ENCODE results near the gene ASTN2.

The ASTN2 gene

GRCh38 chr9:117013440-117013995, 401.3 kb downstream of the ASTN2 start:
- H3K4me3 ChIP-seq (ENCODE audit: low read depth, low read length): no peak overlapping the region
- TF ChIP-seq CTCF (IDR thresholded peaks at IDR 0.05; ENCODE audit: low read depth, low read length): no peak

- no peak overlapping the region for H3K4me3 ChIP-seq (ENCODE audit: low read depth, low read length)
- TF ChIP-seq CTCF (IDR thresholded peaks at IDR 0.05; ENCODE audit: low read depth, low read length): no peak
Observed at GRCh38 chr9:117010061-117010460, 404.8 kb downstream of the ASTN2 start.

- H3K4me3 ChIP-seq (ENCODE audit: low read depth, low read length): no peak overlapping the region
Observed at GRCh38 chr9:117008876-117009275, 406.0 kb downstream of the ASTN2 start.

GRCh38 chr9:117008461-117008860, 406.4 kb downstream of the ASTN2 start:
- no peak for TF ChIP-seq CTCF (IDR thresholded peaks at IDR 0.05; ENCODE audit: low read depth, low read length)
- no peak overlapping the region for H3K4me3 ChIP-seq (ENCODE audit: low read depth, low read length)

More at GRCh38 chr9:117008876-117009275, 406.0 kb downstream of the ASTN2 start:
- no peak for TF ChIP-seq CTCF (IDR thresholded peaks at IDR 0.05; ENCODE audit: low read depth, low read length)

- TF ChIP-seq CTCF (IDR thresholded peaks at IDR 0.05; ENCODE audit: low read depth, low read length): no peak
Observed at GRCh38 chr9:117002686-117003085, 412.2 kb downstream of the ASTN2 start.

GRCh38 chr9:117000834-117001233, 414.0 kb downstream of the ASTN2 start:
- no peak for TF ChIP-seq CTCF (IDR thresholded peaks at IDR 0.05; ENCODE audit: low read depth, low read length)
- H3K4me3 ChIP-seq (ENCODE audit: low read depth, low read length): no peak overlapping the region

More at GRCh38 chr9:117002686-117003085, 412.2 kb downstream of the ASTN2 start:
- no peak overlapping the region for H3K4me3 ChIP-seq (ENCODE audit: low read depth, low read length)

- H3K4me3 ChIP-seq (ENCODE audit: low read depth, low read length): no peak overlapping the region
- no peak for TF ChIP-seq CTCF (IDR thresholded peaks at IDR 0.05; ENCODE audit: low read depth, low read length)
Observed at GRCh38 chr9:117000196-117000723, 414.6 kb downstream of the ASTN2 start.
